Left cardiac atrium (tissue), 4 donors: Measurements from ENCODE around the gene PHF2. TPM values are rescaled to one million over a fixed set of nuclear protein-coding genes. Genes with fewer than 3 reads are reported as not detected.

ENCODE experiments used
- ATAC-seq, 2 donors: fragments of 200-7000 bp; cut with Tn5 transposase; one replicate each; pipeline ENCODE4 v1.9.1; 2020; ENCODE audit warnings: mild to moderate bottlenecking in 2 of 2, moderate library complexity in 2 of 2
- DNase-seq: peaks from one replicate; pipeline ENCODE4 v3.0.0-alpha.2; 2020
- intact Hi-C, 2 donors: fragments of 100-400 bp; cut with DNase I; formaldehyde crosslinking; loops; one replicate each; pipeline versions ENCODE4 v1.14.1 to v1.15.1; 2022 to 2023
- microRNA-seq, 2 donors: library from miRNA; unstranded; fragments of <30 nt; microRNA quantifications; one replicate each; pipeline ENCODE4 v1.2.0, GENCODE V29; 2020
- total RNA-seq, 2 donors: library from RNA; stranded (reverse); fragmentation: NEBNext Ultra II Directional; extraction: Animal tissue kit (Norgen Biotek cat#: 25700); gene quantifications; one replicate each; pipeline ENCODE4 v1.2.1, GENCODE V29; 2021
- donor health status: DM: no; HTN: yes; CAD: no.
- donor health status: DM: no; HTN: yes; CAD: no; lungs with severe emphysema.
- donor health status: DM: yes; HTN: yes; CAD: no.
- donor health status: Dilated cardiomyopathy.

The PHF2 gene
- total RNA-seq, 2 donors from 2014 or later, result 25.7 to 27.7 TPM

GRCh38 chr9:93701494-93702218 is 125.3 kb downstream of the PHF2 start:
- intact Hi-C loops, result no loop called here
- no peak for DNase-seq
- ATAC-seq, result no peak

- intact Hi-C loops, result no loop called here
- ATAC-seq (no peak), DNase-seq (no peak)
These were observed 125.9 kb downstream of the PHF2 start for GRCh38 chr9:93702261-93702660.

DNA sequence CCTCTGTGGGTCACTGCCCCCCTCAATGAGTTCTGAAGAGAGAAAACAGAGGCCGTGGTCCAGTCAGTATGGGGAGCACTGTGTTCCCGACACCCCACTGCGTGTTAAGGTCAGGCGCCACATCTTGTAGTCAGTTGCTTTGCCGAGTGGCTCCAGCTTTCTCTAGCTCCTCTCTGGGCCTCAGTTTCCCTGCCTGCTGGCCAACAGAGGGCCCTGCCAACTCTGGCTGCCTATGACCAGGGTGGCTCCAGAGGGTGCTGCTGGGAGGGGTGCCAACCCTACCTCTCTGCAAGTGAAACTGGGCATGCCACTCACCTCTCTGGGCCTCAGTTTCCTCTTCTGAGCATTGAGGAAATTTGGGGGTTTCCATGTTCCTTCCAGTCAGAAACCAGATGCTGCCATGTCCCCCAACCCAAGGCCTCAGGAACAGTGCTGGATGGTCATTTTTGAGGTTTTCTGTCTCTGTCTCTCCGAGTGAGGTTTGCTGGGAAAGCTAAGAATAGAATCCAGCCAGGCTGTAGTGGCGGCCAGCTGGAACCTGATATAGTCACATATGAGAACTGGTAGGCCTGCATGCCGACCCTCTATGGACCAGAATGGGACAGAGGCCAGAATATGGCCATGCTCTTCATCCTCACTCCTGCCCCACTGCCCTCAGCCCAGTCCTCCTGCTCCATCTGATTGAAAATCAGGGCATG is 132.1 kb downstream of the PHF2 start:
- intact Hi-C loops, result no loop called here
- DNase-seq, result no peak
- no peak for ATAC-seq

- ATAC-seq (no peak), DNase-seq (no peak)
- intact Hi-C loops, result no loop called here
These were observed 132.6 kb downstream of the PHF2 start for GRCh38 chr9:93708987-93709302.

DNA sequence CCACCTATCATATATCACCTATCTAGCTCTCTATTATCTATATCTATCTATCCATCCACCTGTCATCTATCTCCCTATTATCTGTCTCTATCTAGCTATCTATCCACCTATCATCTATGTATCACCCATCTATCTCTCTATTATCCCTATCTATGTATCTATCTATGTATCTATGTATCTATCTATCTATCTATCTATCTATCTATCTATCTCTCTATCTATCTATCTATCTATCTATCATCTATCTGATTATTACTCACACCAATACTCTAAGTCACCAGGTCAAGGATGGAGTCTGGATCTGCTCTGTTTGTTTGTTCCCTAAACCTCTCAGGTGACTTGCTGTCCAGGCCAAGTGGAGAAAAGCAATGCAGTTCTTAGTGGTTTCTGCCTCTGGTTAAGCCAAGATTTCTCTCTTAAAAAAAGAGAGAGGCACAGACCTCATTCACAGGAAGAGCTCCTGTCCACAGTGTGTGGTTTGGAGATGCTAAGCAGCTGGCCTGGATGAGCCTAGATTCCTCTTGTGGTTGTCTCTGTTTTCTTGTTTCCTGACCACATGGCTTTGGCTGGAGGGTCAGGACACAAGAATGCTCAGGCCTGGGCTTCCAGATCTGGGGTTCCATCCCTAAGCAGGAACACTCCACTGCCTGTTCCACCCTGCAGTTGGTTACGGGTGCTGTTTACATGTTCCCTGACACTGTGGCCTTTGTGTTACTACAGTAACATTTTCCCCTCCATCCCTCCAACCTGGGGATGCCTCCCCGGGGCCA is 133.4 kb downstream of the PHF2 start:
- DNase-seq (no peak), ATAC-seq (no peak)
- intact Hi-C loops, result no loop called here

GRCh38 chr9:93710370-93710723 is 134.0 kb downstream of the PHF2 start:
- intact Hi-C loops, result no loop called here
- ATAC-seq (no peak), DNase-seq (no peak)

GRCh38 chr9:93711002-93711401 is 134.6 kb downstream of the PHF2 start:
- ATAC-seq, result no peak
- no peak for DNase-seq
- intact Hi-C loops, result no loop called here

DNA sequence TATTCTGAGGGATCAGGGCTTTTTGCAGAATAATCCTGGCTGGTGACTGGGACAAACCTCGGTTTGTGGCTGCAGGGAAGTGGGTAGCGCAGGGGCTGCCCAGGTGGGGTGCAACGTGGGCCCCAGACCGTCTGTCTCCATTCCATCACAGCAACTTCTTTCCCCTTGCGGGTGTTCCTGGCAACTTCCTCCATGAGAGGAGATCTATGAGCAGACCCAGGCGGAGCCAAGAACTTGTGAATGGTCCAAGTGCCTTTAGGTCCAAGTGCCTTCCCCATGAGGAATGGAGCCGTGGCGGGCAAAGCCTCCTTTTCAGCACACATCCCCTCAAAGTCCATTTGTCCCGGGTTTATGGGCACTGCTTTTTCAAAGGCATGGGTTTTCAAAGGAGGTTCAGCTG is 136.5 kb downstream of the PHF2 start:
- intact Hi-C loops, result no loop called here
- DNase-seq (no peak), ATAC-seq (no peak)

DNA sequence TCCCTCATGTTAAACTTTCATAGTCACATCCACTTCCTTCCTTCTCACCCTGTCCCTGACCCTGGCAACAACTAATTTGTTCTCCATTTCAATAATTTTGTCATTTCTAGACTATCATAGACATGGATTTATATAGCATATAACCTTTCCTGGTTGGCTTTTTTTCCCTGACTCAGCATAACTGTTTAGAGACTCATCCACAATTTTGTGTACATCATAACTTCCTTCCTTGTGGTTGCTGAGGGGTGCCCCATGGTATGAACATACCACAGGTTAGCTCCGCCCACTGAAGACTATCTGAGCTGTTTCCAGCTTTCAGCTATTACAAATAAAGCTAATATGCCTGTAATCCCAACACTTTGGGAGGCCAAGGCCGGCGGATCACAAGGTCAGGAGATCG is 137.3 kb downstream of the PHF2 start:
- intact Hi-C loops, result no loop called here
- ATAC-seq (no peak), DNase-seq (no peak)

DNA sequence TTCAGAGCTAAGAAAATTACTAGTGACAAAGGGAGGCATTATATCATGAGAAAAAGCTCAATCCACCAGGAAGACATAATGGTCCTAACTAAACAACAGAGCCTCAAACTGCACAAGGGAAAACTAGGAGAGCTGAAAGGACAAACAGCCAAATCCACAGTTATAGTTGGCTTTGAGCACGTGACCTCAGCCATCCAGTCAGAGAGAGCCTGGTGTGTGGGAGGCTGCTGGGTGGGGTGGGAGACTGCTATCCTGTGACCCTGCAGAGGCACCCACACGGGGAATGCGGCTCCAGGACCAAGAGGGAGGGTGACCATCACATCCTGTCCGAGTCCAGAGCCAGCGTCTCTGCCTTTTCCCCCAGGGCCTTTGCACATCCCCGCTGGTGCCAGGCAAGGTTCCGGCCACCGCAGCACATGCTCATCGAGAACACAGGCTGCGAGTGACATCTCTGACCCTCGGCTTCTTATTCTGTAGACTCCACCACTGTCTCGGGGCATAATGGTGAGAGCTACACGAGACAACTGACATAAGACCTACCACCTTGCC is 145.1 kb downstream of the PHF2 start:
- no peak for ATAC-seq
- intact Hi-C loops, result no loop called here
- no peak for DNase-seq

GRCh38 chr9:93724852-93725251 is 148.5 kb downstream of the PHF2 start:
- no peak for ATAC-seq
- no peak for DNase-seq
- intact Hi-C loops, result no loop called here

DNA sequence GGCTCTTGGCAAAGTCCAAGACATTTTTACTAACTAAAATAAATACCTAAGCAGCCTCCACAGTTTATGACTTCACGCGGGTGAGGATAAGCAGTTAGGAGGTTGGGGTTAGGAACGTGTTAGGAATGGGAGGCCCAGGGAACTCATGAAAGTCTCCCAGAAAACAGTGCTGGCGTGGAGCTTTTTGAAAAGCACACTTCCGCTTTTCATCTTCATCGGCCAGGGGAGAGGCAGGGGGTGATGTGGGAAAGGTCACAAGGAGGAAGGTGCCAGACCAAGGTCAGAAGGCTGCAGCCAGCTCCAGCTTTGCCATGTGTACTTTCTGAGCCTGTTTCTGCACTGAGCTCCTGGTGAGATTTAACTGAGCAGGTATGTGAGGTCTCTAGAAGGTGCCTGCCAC is 149.0 kb downstream of the PHF2 start:
- DNase-seq (no peak), ATAC-seq (no peak)
- intact Hi-C loops, result no loop called here

DNA sequence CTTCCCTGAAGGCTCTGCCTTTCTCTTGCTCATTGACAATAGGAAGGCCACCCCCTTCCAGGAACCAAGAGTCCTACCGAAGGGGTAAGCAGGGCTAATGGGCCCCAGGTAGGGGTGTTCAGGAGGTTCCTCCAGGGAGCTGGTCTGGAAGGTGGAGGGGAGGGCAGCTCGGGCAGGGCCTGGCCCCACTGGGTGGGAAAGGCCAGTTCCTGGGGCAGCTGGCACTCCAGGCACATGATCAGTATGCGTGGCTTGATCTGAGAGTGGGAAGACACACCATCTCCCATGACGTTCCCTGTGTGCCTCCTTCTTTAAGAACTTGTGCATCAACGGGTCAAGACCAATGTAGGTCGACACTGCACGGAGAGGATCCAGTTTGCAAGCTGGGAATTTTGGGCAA is 149.8 kb downstream of the PHF2 start:
- intact Hi-C loops, result no loop called here

More for the DNA sequence above, 149.8 kb downstream of the PHF2 start:
- DNase-seq (no peak), ATAC-seq (no peak)

Small RNA genes lying within 50 kb of the gene (microRNA-seq; reads per million reads assigned to microRNA genes)
- gene MIR548AU, result 0 reads per million in 2 donors

Other genes starting within 250 kb of the PHF2 start
- 10 to 100 TPM; 79.6 to 79.7 TPM for gene FAM120A, start 124.9 kb upstream of the PHF2 start, total RNA-seq
- gene FAM120AOS, start 123.0 kb upstream of the PHF2 start, total RNA-seq, result 10 to 100 TPM; 34.5 to 34.7 TPM